GM10266 (cell line): Measurements from ENCODE around the gene SLX1A.
"Not testable (repeated sequence)": the region's sequence is repeated elsewhere in the genome, so short reads cannot be mapped to it uniquely, and the experiment has no call there.

Source experiments
- DNase-seq: peaks from one replicate; pipeline ENCODE4 v3.0.0; 2012; ENCODE audit errors: extremely low spot score

Gene SLX1A

DNA sequence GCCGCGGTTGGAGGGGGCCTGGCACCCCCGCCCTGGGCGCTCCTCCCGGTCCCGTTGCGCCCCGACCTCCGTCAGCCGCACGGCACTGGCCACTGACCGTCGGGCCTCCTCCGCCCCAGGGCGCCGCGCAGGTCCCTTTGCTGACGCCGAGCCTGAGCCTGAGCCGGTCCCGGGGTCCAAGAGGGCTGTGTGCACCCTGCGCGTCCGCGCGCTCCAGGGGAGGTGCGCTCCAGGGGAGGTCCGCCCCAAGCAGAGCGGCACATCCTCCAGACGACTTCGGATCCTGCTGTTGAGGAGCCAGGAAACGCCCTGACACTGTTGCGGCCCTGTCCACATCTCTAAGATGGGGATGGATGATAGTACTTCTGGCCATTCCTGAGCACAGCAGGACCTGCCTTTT lies 12.6 kb downstream of the SLX1A start:
- DNase-seq, result not testable (repeated sequence)

DNA sequence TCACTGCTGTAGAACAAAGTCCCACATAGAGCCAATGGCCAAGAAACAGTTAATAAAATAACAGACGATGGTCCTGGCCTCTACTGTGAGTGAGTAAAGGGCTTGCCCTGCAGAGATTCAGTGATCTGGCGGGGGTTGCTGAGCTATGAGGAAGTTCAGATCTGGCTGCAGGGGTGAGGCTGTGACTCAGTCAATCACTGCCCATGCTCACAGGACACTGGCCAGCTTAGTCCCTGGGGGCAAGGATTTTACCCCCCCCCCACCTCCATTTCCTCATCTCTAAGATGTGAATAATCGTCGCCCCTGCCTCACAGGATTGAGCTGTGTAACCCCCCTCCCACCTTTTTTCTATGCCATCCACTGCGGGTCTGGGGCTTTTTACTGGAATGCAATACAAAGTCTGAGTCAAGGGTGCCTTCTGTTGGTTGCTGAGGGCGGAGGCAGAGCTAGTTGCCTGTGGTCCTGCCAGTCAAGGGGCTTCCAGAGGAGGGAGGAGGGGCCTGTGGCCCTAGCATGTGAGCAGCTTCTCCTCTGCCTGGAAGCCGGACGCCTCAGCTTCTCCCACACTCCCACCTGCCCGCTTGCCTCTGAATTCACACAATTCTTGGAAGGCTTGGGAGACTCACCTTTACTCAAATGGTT lies 13.5 kb downstream of the SLX1A start:
- DNase-seq, result not testable (repeated sequence)

DNA sequence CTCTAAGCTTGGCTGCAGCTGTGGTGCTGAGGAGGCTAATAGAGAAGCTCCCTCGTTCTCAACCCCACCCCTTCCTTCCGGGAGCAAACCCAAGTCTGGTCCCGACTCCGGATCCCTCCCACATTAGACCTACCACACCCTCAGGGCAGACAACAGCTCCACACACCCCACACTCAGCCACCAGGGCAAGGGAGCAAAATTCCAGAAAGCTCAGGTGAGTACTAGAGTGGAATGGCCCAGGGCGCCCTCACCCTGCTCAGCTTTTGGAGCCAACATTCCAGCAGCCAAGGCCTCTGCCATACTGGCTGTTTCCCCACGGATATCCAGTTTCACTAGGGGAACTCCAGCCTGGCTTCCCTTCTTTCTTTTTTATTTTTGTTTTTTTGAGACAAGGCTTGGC lies 15.4 kb downstream of the SLX1A start:
- DNase-seq, result not testable (repeated sequence)

DNA sequence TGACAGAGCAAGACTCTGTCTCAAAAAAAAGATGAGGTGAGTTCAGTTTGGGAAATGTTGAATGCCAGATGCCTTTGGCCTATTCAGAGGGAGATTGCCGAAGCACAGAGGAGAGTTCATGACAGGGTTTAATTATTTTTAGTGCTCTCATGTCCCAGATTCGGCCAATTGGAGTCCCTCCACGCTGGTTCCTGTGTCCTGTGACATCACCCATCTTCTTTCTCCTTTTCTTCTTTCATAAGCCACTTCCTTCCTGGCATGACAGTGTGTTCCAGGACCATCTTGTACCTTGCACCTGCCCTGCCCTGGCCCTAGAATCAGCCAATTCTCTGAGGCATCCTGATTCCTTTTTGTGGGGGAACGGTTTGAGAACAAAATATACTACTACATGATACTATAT lies 17.7 kb downstream of the SLX1A start:
- not testable (repeated sequence) for DNase-seq

DNA sequence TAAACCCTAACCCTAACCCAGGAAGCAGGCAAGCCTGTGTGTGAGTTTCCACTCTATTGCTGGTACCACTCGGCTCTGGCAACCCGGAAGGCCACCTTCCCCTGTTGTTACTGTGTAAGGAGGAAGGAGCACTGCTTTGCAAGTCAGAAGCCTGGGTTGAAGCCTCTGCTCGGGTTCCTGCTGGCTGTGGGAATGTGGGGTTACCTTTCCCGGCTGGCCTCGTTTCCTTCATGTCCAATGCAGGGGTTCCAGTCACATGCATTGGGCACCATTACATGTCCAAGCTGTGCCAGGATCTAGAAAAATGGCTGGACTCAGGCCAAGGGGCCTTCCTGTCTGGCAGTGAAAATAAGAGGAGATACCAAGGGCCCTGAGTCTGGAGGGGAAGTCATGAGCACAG lies 23.4 kb downstream of the SLX1A start:
- not testable (repeated sequence) for DNase-seq
